ENCODE results near the gene PPP1R3A.
"Not testable (repeated sequence)": the region's sequence is repeated elsewhere in the genome, so short reads cannot be mapped to it uniquely, and the experiment has no call there.

Gene PPP1R3A

GRCh38 chr7:113918946-113919345 is at the start of gene PPP1R3A:
PPP1R3A (minus strand) TSS chr7:113919009; CDS start chr7:113918996, 13 bp downstream.
- FAIRE-seq: peak; percentile 11

GRCh38 chr7:113963356-113963755 is 44.5 kb upstream of the PPP1R3A start:
- no peak for FAIRE-seq

GRCh38 chr7:113959910-113960309 is 41.1 kb upstream of the PPP1R3A start:
- FAIRE-seq: no peak

- FAIRE-seq: no peak
Measured at GRCh38 chr7:113955157-113955556, 36.3 kb upstream of the PPP1R3A start.

- FAIRE-seq: no peak
Measured at GRCh38 chr7:113953553-113953952, 34.7 kb upstream of the PPP1R3A start.

- no peak for FAIRE-seq
Measured at GRCh38 chr7:113945018-113945938, 26.5 kb upstream of the PPP1R3A start.

GRCh38 chr7:113936982-113937381 is 18.2 kb upstream of the PPP1R3A start:
- no peak for FAIRE-seq

GRCh38 chr7:113936535-113936934 is 17.7 kb upstream of the PPP1R3A start:
- no peak for FAIRE-seq

- FAIRE-seq: not testable (repeated sequence)
Measured at GRCh38 chr7:113929389-113929788, 10.6 kb upstream of the PPP1R3A start.

GRCh38 chr7:113928112-113928511 is 9.3 kb upstream of the PPP1R3A start:
- no peak for FAIRE-seq

- FAIRE-seq: no peak
Measured at GRCh38 chr7:113922049-113922448, 3.2 kb upstream of the PPP1R3A start.

- no peak for FAIRE-seq
Measured at GRCh38 chr7:113921363-113921762, 2.6 kb upstream of the PPP1R3A start.

- no peak for FAIRE-seq
Measured at GRCh38 chr7:113917840-113918239, 969 bp downstream of the PPP1R3A start.

- FAIRE-seq: no peak
Measured at GRCh38 chr7:113915956-113916355, 2.9 kb downstream of the PPP1R3A start.

- no peak for FAIRE-seq
Measured at GRCh38 chr7:113912876-113913275, 5.9 kb downstream of the PPP1R3A start.

- FAIRE-seq: peak; percentile 86
Measured at GRCh38 chr7:113907617-113908016, 11.2 kb downstream of the PPP1R3A start.

GRCh38 chr7:113904521-113904920 is 14.3 kb downstream of the PPP1R3A start:
- FAIRE-seq: no peak

GRCh38 chr7:113892818-113893217 is 26.0 kb downstream of the PPP1R3A start:
- FAIRE-seq: no peak

- FAIRE-seq: no peak
Measured at GRCh38 chr7:113891828-113892227, 27.0 kb downstream of the PPP1R3A start.

- FAIRE-seq: no peak
Measured at GRCh38 chr7:113891031-113891350, 27.8 kb downstream of the PPP1R3A start.

GRCh38 chr7:113890331-113891030 is 28.3 kb downstream of the PPP1R3A start:
- FAIRE-seq: no peak

- no peak for FAIRE-seq
Measured at GRCh38 chr7:113883096-113883495, 35.7 kb downstream of the PPP1R3A start.

- no peak for FAIRE-seq
Measured at GRCh38 chr7:113880559-113880958, 38.2 kb downstream of the PPP1R3A start.

GRCh38 chr7:113878394-113878992 is 40.3 kb downstream of the PPP1R3A start:
- no peak for FAIRE-seq

All from A204.1 (cell line).